IMR-90 (cell line): ENCODE data around the gene C5. TPM values are rescaled to one million over a fixed set of nuclear protein-coding genes. Genes with fewer than 3 reads are reported as not detected.
A peak's percentile ranks its signal among the peaks of the same experiment; 100 is the strongest.

Source experiments
- ATAC-seq: fragments of 200-7000 bp; cut with Tn5 transposase; 2 replicates; pipeline ENCODE4 v1.9.1; 2020; ENCODE audit warnings: low read depth, mild to moderate bottlenecking, moderate library complexity
- BruUV-seq: library from RNA; stranded (reverse); fragments of 400-500 nt; replicated peaks from 2 replicates; lab custom pipeline; 2021; lab: Mats Ljungman, UMichigan
- CTCF ChIA-PET: fragments of 300-600 bp; formaldehyde crosslinking; extraction: SDS; loops from one replicate; lab custom pipeline; 2021; ENCODE audit warnings: antibody characterized with exemption; lab: Yijun Ruan, JAX
- POLR2A ChIA-PET: fragments of 300-600 bp; sonication (Branson Sonifier 250); formaldehyde crosslinking; loops from one replicate; lab custom pipeline; 2022; ENCODE audit warnings: antibody characterized with exemption; ENCODE audit not compliant: unreplicated experiment; lab: Charles Lee
- DNase-seq: peaks from one replicate; pipeline ENCODE4 v3.0.0; 2013
- H2AFZ ChIP-seq: replicated peaks from 2 replicates; pipeline ENCODE3; 2013; ENCODE audit warnings: low read length, mild to moderate bottlenecking; ENCODE audit not compliant: poor library complexity
- H2AK5ac ChIP-seq: 2 replicates; pipeline ENCODE4 v1.6.1; 2013; ENCODE audit warnings: low read depth, low read length, inconsistent platforms
- H2AK9ac ChIP-seq: replicated peaks from 2 replicates; pipeline ENCODE3; 2013; ENCODE audit warnings: mild to moderate bottlenecking, low read depth, low read length, moderate library complexity; ENCODE audit not compliant: poor library complexity
- H2BK120ac ChIP-seq: 2 replicates; pipeline ENCODE4 v1.6.1; 2013; ENCODE audit warnings: low read depth, low read length, inconsistent platforms
- H2BK15ac ChIP-seq: 3 replicates; pipeline ENCODE4 v1.6.1; 2013; ENCODE audit warnings: low read depth, low read length, inconsistent platforms
- H2BK20ac ChIP-seq: 2 replicates; pipeline ENCODE4 v1.6.1; 2013; ENCODE audit warnings: low read depth, mild to moderate bottlenecking, inconsistent platforms, low read length, moderate library complexity
- H2BK5ac ChIP-seq: 2 replicates; pipeline ENCODE4 v1.6.1; 2013; ENCODE audit warnings: mild to moderate bottlenecking, low read depth, low read length, inconsistent platforms; ENCODE audit not compliant: poor library complexity, severe bottlenecking
- H3K14ac ChIP-seq: replicated peaks from 2 replicates; pipeline ENCODE4 v1.6.1; 2013; ENCODE audit warnings: low read depth, low read length, inconsistent platforms
- H3K18ac ChIP-seq: 2 replicates; pipeline ENCODE4 v1.6.1; 2013; ENCODE audit warnings: low read depth, low read length, control low read depth
- H3K23ac ChIP-seq: 2 replicates; pipeline ENCODE4 v1.6.1; 2013; ENCODE audit warnings: low read depth, low read length, inconsistent platforms
- H3K27ac ChIP-seq: 2 replicates; pipeline ENCODE4 v1.5.1; 2013; ENCODE audit warnings: mild to moderate bottlenecking, control low read depth, low read length; ENCODE audit not compliant: insufficient read depth
- H3K27me3 ChIP-seq: 2 replicates; pipeline ENCODE4 v1.6.1; 2013; ENCODE audit warnings: low read length; ENCODE audit not compliant: control insufficient read depth, insufficient read depth
- H3K36me3 ChIP-seq: 2 replicates; pipeline ENCODE4 v1.6.1; 2013; ENCODE audit warnings: low read length, mixed read lengths; ENCODE audit not compliant: control insufficient read depth, insufficient read depth
- H3K4ac ChIP-seq: 2 replicates; pipeline ENCODE4 v1.6.1; 2013; ENCODE audit warnings: low read depth, low read length, inconsistent platforms
- H3K4me1 ChIP-seq: 2 replicates; pipeline ENCODE4 v1.6.1; 2013; ENCODE audit warnings: low read length, mixed read lengths; ENCODE audit not compliant: control insufficient read depth, insufficient read depth
- H3K4me2 ChIP-seq: 2 replicates; pipeline ENCODE4 v1.6.1; 2013; ENCODE audit warnings: low read depth, mild to moderate bottlenecking, control low read depth, low read length, moderate library complexity
- H3K4me3 ChIP-seq: 2 replicates; pipeline ENCODE4 v1.5.1; 2013; ENCODE audit warnings: low read depth, mild to moderate bottlenecking, control low read depth, low read length, moderate library complexity; ENCODE audit not compliant: insufficient read depth
- H3K56ac ChIP-seq: 2 replicates; pipeline ENCODE4 v1.6.1; 2013; ENCODE audit warnings: low read length, inconsistent platforms; ENCODE audit not compliant: insufficient read depth; ENCODE audit errors: extremely low read depth
- H3K79me1 ChIP-seq, 2 experiments: 2 replicates each; pipeline ENCODE4 v1.6.1; 2013; ENCODE audit warnings: low read length in 2 of 2, inconsistent platforms in 1 of 2, low read depth in 1 of 2
- H3K9ac ChIP-seq: 2 replicates; pipeline ENCODE4 v1.6.1; 2013; ENCODE audit warnings: low read depth, low read length, control low read depth
- H3K9me1 ChIP-seq: 2 replicates; pipeline ENCODE4 v1.6.1; 2013; ENCODE audit warnings: low read length, inconsistent platforms; ENCODE audit not compliant: insufficient read depth
- H3K9me3 ChIP-seq: 2 replicates; pipeline ENCODE4 v1.6.1; 2013; ENCODE audit warnings: low read length; ENCODE audit not compliant: control insufficient read depth, insufficient read depth
- H4K20me1 ChIP-seq: 2 replicates; pipeline ENCODE4 v1.6.1; 2013; ENCODE audit warnings: low read length, inconsistent platforms; ENCODE audit not compliant: insufficient read depth
- H4K5ac ChIP-seq: 2 replicates; pipeline ENCODE4 v1.6.1; 2013; ENCODE audit warnings: mild to moderate bottlenecking, low read depth, low read length, control low read depth
- H4K8ac ChIP-seq, 2 experiments: 2 replicates each; pipeline ENCODE4 v1.6.1; 2013; ENCODE audit warnings: low read depth in 2 of 2, low read length in 2 of 2, control low read depth in 1 of 2, inconsistent platforms in 1 of 2
- H4K91ac ChIP-seq: 2 replicates; pipeline ENCODE4 v1.6.1; 2013; ENCODE audit warnings: low read depth, low read length, inconsistent platforms; ENCODE audit not compliant: insufficient read depth
- BHLHE40 ChIP-seq: fragments of 150-350 bp; IDR thresholded peaks from 2 replicates; pipeline ENCODE4 v1.6.1; 2016; ENCODE audit warnings: mild to moderate bottlenecking, low read depth, low read length
- CEBPB ChIP-seq: IDR thresholded peaks from 2 replicates; pipeline ENCODE4 v1.6.1; 2012; ENCODE audit warnings: low read depth, low read length, improper control_type of control experiment
- FOS ChIP-seq: fragments of 150-350 bp; IDR thresholded peaks from 2 replicates; pipeline ENCODE4 v1.6.1; 2016; ENCODE audit warnings: low read depth, low read length
- MAZ ChIP-seq: IDR thresholded peaks from 2 replicates; pipeline ENCODE4 v1.6.1; 2012; ENCODE audit warnings: low read depth, mild to moderate bottlenecking, low read length, improper control_type of control experiment, moderate library complexity, borderline replicate concordance
- MXI1 ChIP-seq: IDR thresholded peaks from 2 replicates; pipeline ENCODE4 v1.6.1; 2012; ENCODE audit warnings: low read depth, mild to moderate bottlenecking, low read length, moderate library complexity, borderline replicate concordance
- RAD21 ChIP-seq: IDR thresholded peaks from 2 replicates; pipeline ENCODE4 v1.6.1; 2012; ENCODE audit warnings: low read length, improper control_type of control experiment
- SMC3 ChIP-seq: fragments of 150-350 bp; IDR thresholded peaks from 2 replicates; pipeline ENCODE4 v1.6.1; 2016; ENCODE audit warnings: low read depth, mild to moderate bottlenecking, antibody characterized with exemption, low read length, moderate library complexity
- WGBS, 2 experiments: methylation state at CpG; one replicate each; pipeline versions ENCODE4 v1.1.5 to v1.1.7; 2013; ENCODE audit warnings: missing lambda C conversion rate in 2 of 2; ENCODE audit not compliant: insufficient read length in 1 of 2; ENCODE audit errors: extremely low coverage in 2 of 2; 5-methylcytosine and 5-hydroxymethylcytosine counted together
- dilution Hi-C: fragments of 300-500 bp; cut with HindIII; formaldehyde crosslinking; loops from one replicate; pipeline ENCODE4 v1.14.3; 2018; ENCODE audit warnings: low sequenced_read_pairs; ENCODE audit not compliant: unreplicated experiment
- in situ Hi-C: fragments of 300-500 bp; cut with MboI; formaldehyde crosslinking; loops from 3 replicates; pipeline ENCODE4 v1.14.3; 2019; ENCODE audit warnings: low sequenced_read_pairs, inconsistent platforms, mixed read lengths
- intact Hi-C: fragments of 100-400 bp; cut with micrococcal nuclease; formaldehyde crosslinking; loops from 2 replicates; pipeline ENCODE4 v1.10.0; 2022
- polyA plus RNA-seq, 3 experiments: library from polyadenylated mRNA; depleted of rRNA; stranded (reverse); fragments of >200 nt; gene quantifications; 2 replicates each; pipeline ENCODE4 v1.2.3, GENCODE V29; 2012; ENCODE audit warnings: low replicate concordance in 1 of 3
- total RNA-seq: library from RNA; depleted of rRNA; stranded (reverse); fragments of >200 nt; gene quantifications from 2 replicates; pipeline ENCODE4 v1.2.3, GENCODE V29; 2012
- TF ChIP-seq, protein P1 (sequence below): conservative IDR thresholded peaks from 2 replicates; pipeline ENCODE4 v1.5.1; 2012; ENCODE audit warnings: mild to moderate bottlenecking, low read depth, low read length, improper control_type of control experiment

C5 gene
- total and polyA plus RNA-seq, 2 of the 4 experiments (the other 2 are of a cell fraction) = 1.5 to 2.3 TPM

DNA sequence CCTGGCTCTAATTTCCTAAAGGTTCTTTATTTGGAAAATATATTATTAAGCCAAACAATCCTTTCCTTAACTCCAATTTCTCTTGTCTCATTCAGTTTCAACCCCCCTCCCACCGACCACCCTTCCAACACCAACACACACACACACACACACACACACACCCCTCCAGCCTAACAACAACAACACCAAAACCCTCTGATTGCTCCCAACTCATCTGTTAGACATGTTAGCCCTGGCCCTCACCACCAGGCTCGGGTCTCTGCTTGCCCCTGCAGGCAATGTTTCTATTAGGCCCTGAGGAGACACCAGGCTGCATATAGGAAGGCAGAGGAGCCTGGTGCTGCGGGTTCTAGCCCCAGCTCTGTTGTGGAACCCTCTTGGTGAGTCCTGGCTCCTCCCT, 105.1 kb downstream of the C5 start:
- Histone ChIP-seq H4K8ac (no peak overlapping the region), H3K4me1 (peaks cover 20% of the 10 kb centered on the region), H3K9ac (no peak overlapping the region), H4K20me1 (no peaks in the 10 kb centered on the region), H3K27ac (no peak overlapping the region), H2AK9ac (no peak overlapping the region), H3K36me3 (no peaks in the 10 kb centered on the region), H3K27me3 (no peaks in the 10 kb centered on the region), H3K14ac (no peak overlapping the region), H2BK120ac (no peak overlapping the region; the same call in 1 of the 2 replicates), H2BK15ac (no peak overlapping the region), H4K5ac (no peak overlapping the region), H3K9me1 (peaks cover 20% of the 10 kb centered on the region), H2BK20ac (peak overlapping the region; percentile 25; the same call in 1 of the 2 replicates), H3K4ac (peak overlapping the region; percentile 19; the same call in 1 of the 2 replicates), H3K23ac (no peak overlapping the region), H2BK5ac (no peak overlapping the region), H3K4me2 (no peak overlapping the region), H3K9me3 (no peaks in the 10 kb centered on the region), H3K56ac (no peak overlapping the region), H3K79me1 (no peaks in the 10 kb centered on the region), H4K91ac (no peak overlapping the region), H2AK5ac (peak overlapping the region; percentile 27; the same call in 1 of the 2 replicates), H3K4me3 (no peak overlapping the region), H3K18ac (no peak overlapping the region; the same call in 1 of the 2 replicates), H2AFZ (peak overlapping the region; percentile 47)
- POLR2A ChIA-PET = no interaction called here
- CTCF ChIA-PET = interaction anchor here (0.6 kb wide), 1 partner anchor 17 kb away, joined by 3 read pairs; no protein-coding TSS in a partner anchor
- TF ChIP-seq FOS (no peak), BHLHE40 (no peak), MAZ (no peak), CEBPB (no peak), RAD21 (no peak), MXI1 (no peak), SMC3 (no peak)
- TF ChIP-seq, protein P1, sequence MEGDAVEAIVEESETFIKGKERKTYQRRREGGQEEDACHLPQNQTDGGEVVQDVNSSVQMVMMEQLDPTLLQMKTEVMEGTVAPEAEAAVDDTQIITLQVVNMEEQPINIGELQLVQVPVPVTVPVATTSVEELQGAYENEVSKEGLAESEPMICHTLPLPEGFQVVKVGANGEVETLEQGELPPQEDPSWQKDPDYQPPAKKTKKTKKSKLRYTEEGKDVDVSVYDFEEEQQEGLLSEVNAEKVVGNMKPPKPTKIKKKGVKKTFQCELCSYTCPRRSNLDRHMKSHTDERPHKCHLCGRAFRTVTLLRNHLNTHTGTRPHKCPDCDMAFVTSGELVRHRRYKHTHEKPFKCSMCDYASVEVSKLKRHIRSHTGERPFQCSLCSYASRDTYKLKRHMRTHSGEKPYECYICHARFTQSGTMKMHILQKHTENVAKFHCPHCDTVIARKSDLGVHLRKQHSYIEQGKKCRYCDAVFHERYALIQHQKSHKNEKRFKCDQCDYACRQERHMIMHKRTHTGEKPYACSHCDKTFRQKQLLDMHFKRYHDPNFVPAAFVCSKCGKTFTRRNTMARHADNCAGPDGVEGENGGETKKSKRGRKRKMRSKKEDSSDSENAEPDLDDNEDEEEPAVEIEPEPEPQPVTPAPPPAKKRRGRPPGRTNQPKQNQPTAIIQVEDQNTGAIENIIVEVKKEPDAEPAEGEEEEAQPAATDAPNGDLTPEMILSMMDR = no peak
- intact Hi-C loops = no loop called here
- BruUV-seq = no TSS peak
- in situ Hi-C loops = no loop called here
- 53% methylated on average over 2 of the region's 3 CpGs; no CpG with 5 or more reads in 1 of the 2 experiments for WGBS, 2 experiments
- dilution Hi-C loops = no loop called here
- DNase-seq = no peak
- ATAC-seq = no peak
